WTC11 (cell line): ENCODE data around the gene SRRT. TPM values are rescaled to one million over a fixed set of nuclear protein-coding genes. Genes with fewer than 3 reads are reported as not detected.

Experiments used
- ATAC-seq: fragments of 200-7000 bp; cut with Tn5 transposase; 2 replicates; pipeline ENCODE4 v1.10.0; 2021; ENCODE audit warnings: mild to moderate bottlenecking, moderate library complexity
- CTCF ChIA-PET: fragments of 300-600 bp; sonication (Branson Sonifier 250); formaldehyde crosslinking; loops from one replicate; lab custom pipeline; 2021; ENCODE audit warnings: antibody characterized with exemption; lab: Charles Lee
- POLR2A ChIA-PET: fragments of 350-600 bp; sonication (Branson Sonifier 250); formaldehyde crosslinking; loops from one replicate; lab custom pipeline; 2021; ENCODE audit warnings: antibody characterized with exemption; lab: Charles Lee
- DNase-seq: peaks from one replicate; pipeline ENCODE4 v3.0.0; 2021; ENCODE audit warnings: low spot score
- H3K27ac Mint-ChIP-seq: 2 replicates; pipeline ENCODE4 v1.8.0; 2021; ENCODE audit warnings: mixed read lengths
- H3K27me3 Mint-ChIP-seq: 2 replicates; pipeline ENCODE4 v1.8.0; 2021; ENCODE audit warnings: low read depth, mild to moderate bottlenecking, moderate library complexity, mixed read lengths
- H3K36me3 Mint-ChIP-seq: 2 replicates; pipeline ENCODE4 v1.8.0; 2021; ENCODE audit warnings: mixed read lengths
- H3K4me1 Mint-ChIP-seq: 2 replicates; pipeline ENCODE4 v1.8.0; 2022; ENCODE audit warnings: mixed read lengths
- H3K4me3 Mint-ChIP-seq: 2 replicates; pipeline ENCODE4 v1.8.0; 2021; ENCODE audit warnings: mild to moderate bottlenecking, moderate library complexity, mixed read lengths
- H3K9me3 Mint-ChIP-seq: 2 replicates; pipeline ENCODE4 v1.8.0; 2021; ENCODE audit warnings: mixed read lengths
- AFF4 ChIP-seq: sonication (generic); formaldehyde crosslinking; IDR thresholded peaks from 2 replicates; pipeline ENCODE4 v1.8.1; 2023; ENCODE audit warnings: mild to moderate bottlenecking, missing genetic modification reagents, borderline replicate concordance
- AR ChIP-seq: fragments of 250-450 bp; sonication (Bioruptor Pico); IDR thresholded peaks from 2 replicates; pipeline ENCODE4 v1.9.0; 2021; ENCODE audit warnings: mild to moderate bottlenecking
- ATF1 ChIP-seq: sonication (generic); formaldehyde crosslinking; IDR thresholded peaks from 2 replicates; pipeline ENCODE4 v1.8.1; 2023; ENCODE audit warnings: mild to moderate bottlenecking, moderate library complexity, missing genetic modification reagents
- ETV6 ChIP-seq: sonication (generic); formaldehyde crosslinking; IDR thresholded peaks from 2 replicates; pipeline ENCODE4 v1.8.1; 2022; ENCODE audit warnings: mild to moderate bottlenecking, missing genetic modification reagents
- FOXP1 ChIP-seq: sonication (generic); formaldehyde crosslinking; IDR thresholded peaks from 2 replicates; pipeline ENCODE4 v1.8.0; 2022; ENCODE audit warnings: missing genetic modification reagents, mild to moderate bottlenecking, moderate library complexity, borderline replicate concordance
- GRHL2 ChIP-seq: fragments of 250-450 bp; sonication (Bioruptor Pico); IDR thresholded peaks from 2 replicates; pipeline ENCODE4 v1.8.0; 2022; ENCODE audit warnings: mild to moderate bottlenecking, moderate library complexity; ENCODE audit not compliant: insufficient replicate concordance, severe bottlenecking
- IRF1 ChIP-seq: sonication (generic); formaldehyde crosslinking; IDR thresholded peaks from 2 replicates; pipeline ENCODE4 v1.8.0; 2023; ENCODE audit warnings: missing genetic modification reagents
- MYBL2 ChIP-seq: sonication (generic); formaldehyde crosslinking; IDR thresholded peaks from 2 replicates; pipeline ENCODE4 v1.8.1; 2023; ENCODE audit warnings: mild to moderate bottlenecking, moderate library complexity, missing genetic modification reagents
- NR1H2 ChIP-seq: sonication (generic); formaldehyde crosslinking; IDR thresholded peaks from 2 replicates; pipeline ENCODE4 v1.9.0; 2021; ENCODE audit warnings: mild to moderate bottlenecking, moderate library complexity, missing genetic modification reagents
- PREB ChIP-seq: sonication (generic); formaldehyde crosslinking; IDR thresholded peaks from 2 replicates; pipeline ENCODE4 v1.8.1; 2022; ENCODE audit warnings: mild to moderate bottlenecking, missing genetic modification reagents, moderate library complexity, borderline replicate concordance
- SMAD4 ChIP-seq: sonication (generic); formaldehyde crosslinking; IDR thresholded peaks from 2 replicates; pipeline ENCODE4 v1.8.0; 2022; ENCODE audit warnings: mild to moderate bottlenecking, missing genetic modification reagents
- TP53 ChIP-seq: sonication (generic); formaldehyde crosslinking; IDR thresholded peaks from 2 replicates; pipeline ENCODE4 v1.8.1; 2023; ENCODE audit warnings: mild to moderate bottlenecking, missing genetic modification reagents
- USF1 ChIP-seq: sonication (generic); formaldehyde crosslinking; IDR thresholded peaks from 2 replicates; pipeline ENCODE4 v1.8.0; 2022; ENCODE audit warnings: mild to moderate bottlenecking, missing genetic modification reagents
- ZNF263 ChIP-seq: sonication (generic); formaldehyde crosslinking; IDR thresholded peaks from 2 replicates; pipeline ENCODE4 v1.8.1; 2022; ENCODE audit warnings: low read depth, mild to moderate bottlenecking, moderate library complexity, missing genetic modification reagents
- ZNF317 ChIP-seq: sonication (generic); formaldehyde crosslinking; IDR thresholded peaks from 2 replicates; pipeline ENCODE4 v1.8.1; 2023; ENCODE audit warnings: low read depth, mild to moderate bottlenecking, moderate library complexity, missing genetic modification reagents, borderline replicate concordance
- ZNF423 ChIP-seq: fragments of 250-450 bp; sonication (Bioruptor Pico); IDR thresholded peaks from 2 replicates; pipeline ENCODE4 v2.1.2; 2022; ENCODE audit warnings: mild to moderate bottlenecking, moderate library complexity
- ZSCAN18 ChIP-seq: fragments of 250-450 bp; sonication (Bioruptor Pico); IDR thresholded peaks from 2 replicates; pipeline ENCODE4 v2.1.2; 2022; ENCODE audit warnings: mild to moderate bottlenecking, moderate library complexity
- total RNA-seq: library from RNA; stranded (reverse); gene quantifications from 3 replicates; pipeline ENCODE4 v1.2.3, GENCODE V29; 2021
- TF ChIP-seq, protein P1 (sequence below): sonication (generic); formaldehyde crosslinking; IDR thresholded peaks from 2 replicates; pipeline ENCODE4 v1.8.1; 2022; ENCODE audit warnings: low read depth, mild to moderate bottlenecking, moderate library complexity, missing genetic modification reagents, borderline replicate concordance

Gene SRRT
- total RNA-seq, 1 experiment from 2014 or later: 238 TPM

DNA sequence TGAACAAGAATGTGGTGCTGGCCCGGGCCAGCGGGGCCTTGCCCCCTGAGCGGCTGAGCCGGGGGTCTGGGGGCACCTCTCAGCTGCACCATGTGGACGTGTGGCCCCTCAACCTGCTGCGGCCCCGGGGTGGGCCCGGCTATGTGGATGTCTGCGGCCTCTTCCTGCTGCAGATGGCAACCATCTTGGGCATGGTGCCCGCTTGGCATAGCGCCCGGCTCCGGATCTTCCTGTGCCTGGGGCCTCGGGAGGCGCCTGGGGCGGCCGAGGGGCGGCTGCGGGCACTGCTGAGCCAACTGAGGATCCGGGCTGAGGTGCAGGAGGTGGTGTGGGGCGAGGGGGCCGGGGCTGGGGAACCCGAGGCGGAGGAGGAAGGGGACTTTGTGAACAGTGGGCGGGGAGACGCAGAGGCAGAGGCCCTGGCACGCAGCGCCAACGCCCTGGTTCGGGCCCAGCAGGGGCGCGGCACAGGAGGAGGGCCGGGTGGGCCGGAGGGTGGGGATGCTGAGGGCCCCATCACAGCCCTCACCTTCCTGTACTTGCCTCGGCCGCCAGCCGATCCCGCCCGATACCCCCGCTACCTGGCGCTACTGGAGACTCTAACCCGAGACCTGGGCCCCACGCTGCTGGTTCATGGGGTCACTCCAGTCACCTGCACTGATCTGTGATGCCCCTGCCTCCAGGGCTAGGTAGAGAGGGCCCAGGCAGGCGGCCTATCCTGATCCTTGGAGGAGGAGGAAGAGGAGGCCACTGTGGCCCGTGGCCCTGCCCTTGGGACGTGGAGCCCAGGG lies 8.8 kb upstream of the SRRT start:
- DNase-seq: no peak
- H3K4me3 Mint-ChIP-seq: peak overlapping the region; percentile 92
- H3K27ac Mint-ChIP-seq: no peak overlapping the region
- no peaks in the 10 kb centered on the region for H3K9me3 Mint-ChIP-seq
- H3K36me3 Mint-ChIP-seq: peaks cover 23% of the 10 kb centered on the region
- ChIA-PET POLR2A (interaction anchor here (1.0 to 2.1 kb wide), 4 partner anchors 9 to 38 kb away, joined by 3 to 7 read pairs (median 5); partner anchors contain the start of genes EPHB4, SLC12A9, SRRT and UFSP1), CTCF (interaction anchor here (0.5 to 1.0 kb wide), 4 partner anchors 13 to 193 kb away, joined by 3 to 4 read pairs (median 3); partner anchors contain the start of genes POP7, SLC12A9 and UFSP1)
- peak; percentile 8 for ATAC-seq
- no peaks in the 10 kb centered on the region for H3K27me3 Mint-ChIP-seq
- peaks cover 8% of the 10 kb centered on the region for H3K4me1 Mint-ChIP-seq
- TF ChIP-seq IRF1 (CRISPR knock-in tag) (no peak), ZNF263 (CRISPR knock-in tag) (no peak), TP53 (no peak), USF1 (CRISPR knock-in tag) (no peak), ZSCAN18 (CRISPR knock-in tag) (no peak), FOXP1 (CRISPR knock-in tag) (no peak), ZNF423 (CRISPR knock-in tag) (no peak), ZNF317 (no peak)

DNA sequence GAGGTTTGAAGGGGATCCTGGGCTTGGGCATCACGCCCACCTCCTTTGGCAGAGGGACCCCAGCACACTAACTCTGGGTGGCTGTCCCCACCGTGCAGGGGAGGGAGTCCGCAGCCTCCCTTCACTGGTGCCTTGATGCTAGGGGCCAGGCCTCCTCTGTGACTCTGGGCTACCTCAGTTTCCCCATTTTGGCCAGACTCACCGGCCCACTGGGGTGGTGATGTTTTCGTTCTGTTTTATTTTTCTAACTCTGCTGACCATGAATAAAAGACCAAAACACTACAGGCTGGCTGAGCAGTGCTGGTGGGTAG lies 8.2 kb upstream of the SRRT start:
- peak overlapping the region; percentile 95 for H3K27ac Mint-ChIP-seq
- ChIA-PET POLR2A (interaction anchor here (0.5 to 2.1 kb wide), 5 partner anchors 8 to 39 kb away, joined by 3 to 7 read pairs (median 4); partner anchors contain the start of genes EPHB4, SLC12A9, SRRT and UFSP1), CTCF (interaction anchor here (0.5 to 1.0 kb wide), 6 partner anchors 14 to 193 kb away, joined by 3 to 4 read pairs (median 3); partner anchors contain the start of genes MUC3A, POP7, SLC12A9 and UFSP1)
- ATAC-seq (no peak), DNase-seq (no peak)
- H3K4me3 Mint-ChIP-seq: peak overlapping the region; percentile 92
- H3K4me1 Mint-ChIP-seq: peaks cover 8% of the 10 kb centered on the region
- no peaks in the 10 kb centered on the region for H3K9me3 Mint-ChIP-seq
- H3K36me3 Mint-ChIP-seq: peaks cover 29% of the 10 kb centered on the region
- H3K27me3 Mint-ChIP-seq: no peaks in the 10 kb centered on the region
- TF ChIP-seq NR1H2 (CRISPR knock-in tag) (no peak), SMAD4 (no peak), USF1 (CRISPR knock-in tag) (no peak), ETV6 (CRISPR knock-in tag) (no peak), GRHL2 (CRISPR knock-in tag) (no peak), ATF1 (CRISPR knock-in tag) (no peak), ZSCAN18 (CRISPR knock-in tag) (no peak), MYBL2 (CRISPR knock-in tag) (no peak), AR (no peak), AFF4 (CRISPR knock-in tag) (no peak), PREB (CRISPR knock-in tag) (no peak)
- TF ChIP-seq, protein P1, sequence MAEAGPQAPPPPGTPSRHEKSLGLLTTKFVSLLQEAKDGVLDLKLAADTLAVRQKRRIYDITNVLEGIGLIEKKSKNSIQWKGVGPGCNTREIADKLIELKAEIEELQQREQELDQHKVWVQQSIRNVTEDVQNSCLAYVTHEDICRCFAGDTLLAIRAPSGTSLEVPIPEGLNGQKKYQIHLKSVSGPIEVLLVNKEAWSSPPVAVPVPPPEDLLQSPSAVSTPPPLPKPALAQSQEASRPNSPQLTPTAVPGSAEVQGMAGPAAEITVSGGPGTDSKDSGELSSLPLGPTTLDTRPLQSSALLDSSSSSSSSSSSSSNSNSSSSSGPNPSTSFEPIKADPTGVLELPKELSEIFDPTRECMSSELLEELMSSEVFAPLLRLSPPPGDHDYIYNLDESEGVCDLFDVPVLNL (CRISPR knock-in tag): no peak
